ENCODE measurements around the gene SAMD10. TPM values are rescaled to one million over a fixed set of nuclear protein-coding genes. Genes with fewer than 3 reads are reported as not detected.

Gene SAMD10
- 8.8 TPM for total RNA-seq (2021; ENCODE audit: unreplicated experiment)
- polyA plus RNA-seq (2012; ENCODE audit: insufficient read length): 13.2 TPM
- percentile 38 among the genes with signal in this experiment for Bru-seq, nascent RNA
- BruChase-seq, experiment 1, labeled RNA remaining after a 2-hour chase: percentile 51 among the genes with signal in this experiment
- percentile 52 among the genes with signal in this experiment for BruChase-seq, experiment 2, labeled RNA remaining after a 6-hour chase
- long read RNA-seq, partial matches to known transcripts: 2 of 10 reads
- long read RNA-seq, other reads (novel, unspliced or antisense): 5 of 10 reads

GRCh38 chr20:63979557-63980316 lies at the start of gene SAMD10:
Gene SAMD10 (minus strand): TSS chr20:63979642. CDS start chr20:63979467, 175 bp downstream.
- no peak for DNase-seq (ENCODE audit: low read depth, low spot score)
- peak within 1 kb of the TSS; percentile 76 to 88 for H3K4me3 ChIP-seq (ENCODE audit: low read depth in 2 of 2, low read length in 2 of 2)
- no peaks in the 10 kb centered on the region for H3K27me3 ChIP-seq (ENCODE audit: control insufficient read depth, insufficient read depth, low read length)
- peak; percentile 49 for ATAC-seq
- in situ Hi-C loops (cut with HindIII; ENCODE audit: low pct_unique_long_range_greater_than_20kb, low sequenced_read_pairs) (no loop called here), intact Hi-C loops (cut with micrococcal nuclease; ENCODE audit: unreplicated experiment) (no loop called here)
- no peak for TF ChIP-seq POLR2AphosphoS5 (IDR thresholded peaks at IDR 0.05; ENCODE audit: low read depth, low read length)
- TF ChIP-seq REST (IDR thresholded peaks at IDR 0.05; ENCODE audit: insufficient read depth in 1 of 2, low read depth in 2 of 2, low read length in 1 of 2): no peak
- TF ChIP-seq SIN3A (IDR thresholded peaks at IDR 0.05; ENCODE audit: borderline replicate concordance, insufficient read depth, low read depth, low read length): 0 out of 2 replicates have a peak, but pooled peaks have one; percentile 37
- no peak for TF ChIP-seq TCF7L2 (IDR thresholded peaks at IDR 0.05; ENCODE audit: low read depth, low read length)
- TF ChIP-seq CTCF (IDR thresholded peaks at IDR 0.05): no peak
- ChIA-PET CTCF (interaction anchor here (0.6 to 2.3 kb wide), 3 partner anchors 52 to 59 kb away, joined by 3 to 9 read pairs (median 4); no protein-coding TSS in a partner anchor), POLR2A (interaction anchor here (0.6 to 1.3 kb wide), 4 partner anchors 15 to 98 kb away, joined by 3 to 4 read pairs (median 3); no protein-coding TSS in a partner anchor)
- BruUV-seq (replicated peaks): no TSS peak
- peaks cover 10% of the 10 kb centered on the region for H3K36me3 ChIP-seq (ENCODE audit: control insufficient read depth, insufficient read depth, low read length)
- peaks cover 36% of the 10 kb centered on the region for H3K4me1 ChIP-seq (ENCODE audit: control insufficient read depth, insufficient read depth, low read length)
- no peaks in the 10 kb centered on the region for H3K9me3 ChIP-seq (ENCODE audit: control insufficient read depth, insufficient read depth, low read depth, low read length)
- peak within 1 kb of the TSS; percentile 89 for H3K27ac ChIP-seq (ENCODE audit: low read length)

- no TSS peak for BruUV-seq (replicated peaks)
- H3K9me3 ChIP-seq (ENCODE audit: control insufficient read depth, insufficient read depth, low read depth, low read length): no peaks in the 10 kb centered on the region
Measured at GRCh38 chr20:64027981-64028685, 48.7 kb upstream of the SAMD10 start.

More at GRCh38 chr20:64027981-64028685, 48.7 kb upstream of the SAMD10 start:
- H3K27me3 ChIP-seq (ENCODE audit: control insufficient read depth, insufficient read depth, low read length): no peaks in the 10 kb centered on the region
- DNase-seq (ENCODE audit: low read depth, low spot score) (no peak), ATAC-seq (no peak)
- CTCF ChIA-PET: no interaction called here
- in situ Hi-C loops (cut with HindIII; ENCODE audit: low pct_unique_long_range_greater_than_20kb, low sequenced_read_pairs): no loop called here
- H3K36me3 ChIP-seq (ENCODE audit: control insufficient read depth, insufficient read depth, low read length): peaks cover 14% of the 10 kb centered on the region
- intact Hi-C loops (cut with micrococcal nuclease; ENCODE audit: unreplicated experiment): no loop called here
- no peak overlapping the region for H3K27ac ChIP-seq (ENCODE audit: low read length)
- H3K4me1 ChIP-seq (ENCODE audit: control insufficient read depth, insufficient read depth, low read length): no peaks in the 10 kb centered on the region
- no peak for TF ChIP-seq SIN3A (IDR thresholded peaks at IDR 0.05; ENCODE audit: borderline replicate concordance, insufficient read depth, low read depth, low read length)
- TF ChIP-seq REST (IDR thresholded peaks at IDR 0.05; ENCODE audit: insufficient read depth in 1 of 2, low read depth in 2 of 2, low read length in 1 of 2): no peak
- TF ChIP-seq POLR2AphosphoS5 (IDR thresholded peaks at IDR 0.05; ENCODE audit: low read depth, low read length): no peak
- no peak for TF ChIP-seq CTCF (IDR thresholded peaks at IDR 0.05)
- no peak for TF ChIP-seq TCF7L2 (IDR thresholded peaks at IDR 0.05; ENCODE audit: low read depth, low read length)
- POLR2A ChIA-PET: interaction anchor here (0.5 kb wide), 1 partner anchor 42 kb away, joined by 4 read pairs; no protein-coding TSS in a partner anchor
- H3K4me3 ChIP-seq (ENCODE audit: low read depth in 2 of 2, low read length in 2 of 2): no peak overlapping the region
